Measurements from ENCODE around the gene KCTD8. TPM values are rescaled to one million over a fixed set of nuclear protein-coding genes. Genes with fewer than 3 reads are reported as not detected.

KCTD8 gene
- total RNA-seq, 1 experiment from 2014 or later: 1.1 TPM

GRCh38 chr4:44446801-44447562 lies 1.6 kb downstream of the KCTD8 start:
- peaks cover 25% of the 10 kb centered on the region for H3K23me2 ChIP-seq (ENCODE audit: insufficient read length, low read depth, low read length, poor library complexity, severe bottlenecking)
- Mint-ChIP-seq H3K9me3 (no peaks in the 10 kb centered on the region; a peak in 2 of 5 replicates), H3K36me3 (ENCODE audit: insufficient read depth in 1 of 3, low read depth in 3 of 3) (peaks cover 0 to 2% (median 0%) of the 10 kb centered on the region in 3 experiments; a peak in 2 of 7 replicates), H3K4me3 (peak overlapping the region; percentile 74 to 95), H3K27me3 (ENCODE audit: low read depth) (peaks cover 53% of the 10 kb centered on the region), H3K4me1 (peaks cover 21 to 32% of the 10 kb centered on the region in 2 experiments), H3K27ac (peak overlapping the region in 1 of 3 experiments; percentile 70; a peak in 3 of 7 replicates)
- H2AK5ac ChIP-seq (ENCODE audit: insufficient read length, low read length): no peak overlapping the region
- H2BK5ac ChIP-seq (ENCODE audit: insufficient read length, low read length): no peak overlapping the region
- H2BK12ac ChIP-seq (ENCODE audit: insufficient read length, low read depth, low read length): no peak overlapping the region
- peak overlapping the region; percentile 14 for H3K9ac ChIP-seq (ENCODE audit: extremely low read depth, insufficient read length, low read length)
- no peak overlapping the region for H2BK120ac ChIP-seq (ENCODE audit: low read depth, low read length, poor library complexity, severe bottlenecking)
- H4K20me1 ChIP-seq (ENCODE audit: control insufficient read depth, insufficient read depth, insufficient read length): peaks cover 5% of the 10 kb centered on the region
- no CpG with 5 or more reads among the region's 32 CpGs for WGBS (ENCODE audit: extremely low coverage, insufficient read length, low lambda C conversion rate)
- no peak overlapping the region for H4K5ac ChIP-seq (ENCODE audit: insufficient read length, low read depth, low read length)
- DNase-seq: peak; percentile 39
- no peak overlapping the region for H3K27ac ChIP-seq (ENCODE audit: insufficient read length, low read depth, low read length)
- peak overlapping the region; percentile 75 for H3K4me2 ChIP-seq (ENCODE audit: insufficient read depth, insufficient read length, low read length)
- H4K91ac ChIP-seq (ENCODE audit: insufficient read length, low read depth, low read length): no peak overlapping the region
- TF ChIP-seq CTCF (conservative IDR thresholded peaks at IDR 0.05): no peak
- H3K4me1 ChIP-seq (ENCODE audit: insufficient read depth, low read length): no peaks in the 10 kb centered on the region
- H3K79me2 ChIP-seq (ENCODE audit: insufficient read depth, low read length): no peaks in the 10 kb centered on the region
- H3K14ac ChIP-seq (ENCODE audit: insufficient read depth, low read length): no peak overlapping the region; the same call in 1 of the 2 replicates
- no peak overlapping the region for H2BK15ac ChIP-seq (ENCODE audit: low read depth, low read length)
- no peaks in the 10 kb centered on the region; the same call in 1 of the 2 replicates for H3K27me3 ChIP-seq (ENCODE audit: insufficient read depth, low read length)
- no peak overlapping the region for H3T11ph ChIP-seq (ENCODE audit: low read length)
- no peak overlapping the region for H4K8ac ChIP-seq (replicated peaks; ENCODE audit: insufficient read length, low read depth, low read length)
- no peak overlapping the region for H2AFZ ChIP-seq (ENCODE audit: low read length)
- H3K79me1 ChIP-seq (ENCODE audit: insufficient read depth, low read depth, low read length, poor library complexity, severe bottlenecking): no peaks in the 10 kb centered on the region
- H2BK20ac ChIP-seq (ENCODE audit: low read depth, low read length, poor library complexity, severe bottlenecking): no peak overlapping the region
- no peak overlapping the region for H3K23ac ChIP-seq (ENCODE audit: insufficient read length, low read depth, low read length)
- no peak overlapping the region for H3K18ac ChIP-seq (ENCODE audit: insufficient read length, low read depth, low read length)
- no peaks in the 10 kb centered on the region for H3K9me3 ChIP-seq (ENCODE audit: control insufficient read depth, low read depth, low read length)
- H3K56ac ChIP-seq (ENCODE audit: insufficient read length, low read depth, low read length): no peak overlapping the region
- H3K4ac ChIP-seq (ENCODE audit: low read depth, low read length): no peak overlapping the region

All from H9 (cell line).